ENCODE data around the gene IQGAP3.

The IQGAP3 gene

GRCh38 chr1:156477526-156478249 is 94.7 kb downstream of the IQGAP3 start:
- peak; percentile 52 for DNase-seq (ENCODE audit: low read depth)
- no peak overlapping the region for H3K4me3 ChIP-seq (ENCODE audit: control insufficient read depth, low read depth, low read length)
- no peak for TF ChIP-seq CTCF (conservative IDR thresholded peaks at IDR 0.05; ENCODE audit: control insufficient read depth, insufficient read depth, low read depth, low read length)

DNA sequence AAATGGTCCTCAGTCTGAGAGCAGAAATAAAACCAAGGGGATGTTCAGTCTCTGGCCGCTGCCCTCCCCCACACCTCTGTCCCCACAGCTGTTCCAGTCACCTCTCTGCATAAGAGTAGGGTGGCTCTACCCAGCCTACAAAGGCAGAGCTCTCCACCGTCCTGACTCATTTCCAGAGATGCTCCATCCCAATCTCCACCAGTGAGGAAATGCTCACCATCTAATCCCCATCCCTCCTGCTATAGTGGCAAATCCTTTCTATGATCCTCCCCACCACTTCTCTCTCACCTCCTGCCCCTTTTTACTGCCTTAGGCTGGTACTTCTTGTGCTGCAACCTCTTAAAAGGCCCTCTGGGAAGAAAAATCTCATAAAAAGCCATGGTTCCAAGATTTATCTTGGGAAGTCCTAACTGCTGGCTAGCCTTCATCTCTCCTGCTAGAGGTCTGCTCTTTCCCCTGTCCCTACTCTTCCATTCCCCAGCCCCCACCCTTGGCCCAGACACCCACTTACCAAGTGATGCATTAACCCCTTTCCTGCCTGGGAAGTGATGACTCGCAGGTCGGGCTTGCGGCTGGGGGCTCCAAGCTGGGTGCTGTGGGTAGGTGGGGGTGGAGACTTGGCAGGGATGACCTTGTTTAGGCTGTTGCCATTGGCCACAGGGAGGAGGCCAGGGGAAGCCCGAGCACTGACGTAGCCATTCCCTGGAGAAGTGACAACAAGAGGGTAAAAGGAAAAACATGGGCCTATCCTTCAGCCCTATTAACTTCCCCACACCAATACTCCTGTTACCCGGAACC is 95.7 kb downstream of the IQGAP3 start:
- DNase-seq (ENCODE audit: low read depth), result peak; percentile 89
- no peak overlapping the region for H3K4me3 ChIP-seq (ENCODE audit: control insufficient read depth, low read depth, low read length)
- TF ChIP-seq CTCF (conservative IDR thresholded peaks at IDR 0.05; ENCODE audit: control insufficient read depth, insufficient read depth, low read depth, low read length), result no peak

DNA sequence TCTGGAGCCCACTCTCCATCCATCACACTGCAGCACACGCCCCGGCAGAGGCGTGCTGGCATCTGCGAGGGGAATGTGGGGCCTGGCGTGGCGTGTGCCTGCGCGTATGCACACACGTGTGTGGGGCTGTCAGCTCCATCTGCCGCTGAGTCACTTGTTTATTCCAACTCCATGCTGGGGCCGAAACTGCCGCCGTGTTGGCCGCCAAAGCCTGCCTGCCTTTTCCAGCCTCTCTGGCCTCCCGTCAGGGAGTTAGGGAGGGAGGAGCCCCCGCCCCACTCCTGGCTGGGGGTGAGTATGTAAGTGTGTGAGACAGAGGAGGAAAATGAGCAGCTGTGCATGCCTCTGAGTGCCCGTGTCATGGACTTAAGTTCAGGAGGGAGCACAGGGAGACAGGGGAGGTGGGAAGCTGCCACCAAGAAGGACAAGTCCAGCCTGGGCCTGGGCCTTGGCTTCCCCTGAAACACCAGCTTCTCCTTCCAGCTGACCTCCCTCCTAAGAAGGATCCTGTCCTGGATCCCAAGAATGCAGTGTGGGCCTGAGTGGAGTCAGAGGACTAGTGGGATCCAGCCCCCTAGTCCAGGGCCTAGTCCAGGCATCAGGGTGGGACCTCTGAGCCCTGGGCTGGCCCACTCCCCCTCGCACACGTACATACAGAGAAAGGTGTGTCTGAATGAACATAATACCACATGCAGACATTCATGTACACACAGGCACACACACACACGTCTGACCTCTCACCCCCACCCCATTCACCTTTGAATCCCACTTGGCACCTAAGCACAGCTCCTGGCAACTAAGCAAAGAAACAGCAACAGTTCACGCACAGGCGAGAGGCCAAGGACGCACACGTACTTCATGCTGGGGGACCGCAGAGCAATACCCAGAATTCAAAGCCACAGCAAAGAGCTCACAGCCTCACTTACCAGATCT is 96.5 kb downstream of the IQGAP3 start:
- no peak for TF ChIP-seq CTCF (conservative IDR thresholded peaks at IDR 0.05; ENCODE audit: control insufficient read depth, insufficient read depth, low read depth, low read length)
- peak; percentile 95 for DNase-seq (ENCODE audit: low read depth)
- H3K4me3 ChIP-seq (ENCODE audit: control insufficient read depth, low read depth, low read length), result no peak overlapping the region

Data from fibroblast of mammary gland (primary cell).